NCI-H446 (cell line): ENCODE results near the gene STX4.
"Not testable (repeated sequence)": the region's sequence is repeated elsewhere in the genome, so short reads cannot be mapped to it uniquely, and the experiment has no call there.

Experiments
- DNase-seq, 2 experiments: peaks; one replicate each; lab custom pipeline; 2025; lab: John Stamatoyannopoulos, UW

STX4 gene

DNA sequence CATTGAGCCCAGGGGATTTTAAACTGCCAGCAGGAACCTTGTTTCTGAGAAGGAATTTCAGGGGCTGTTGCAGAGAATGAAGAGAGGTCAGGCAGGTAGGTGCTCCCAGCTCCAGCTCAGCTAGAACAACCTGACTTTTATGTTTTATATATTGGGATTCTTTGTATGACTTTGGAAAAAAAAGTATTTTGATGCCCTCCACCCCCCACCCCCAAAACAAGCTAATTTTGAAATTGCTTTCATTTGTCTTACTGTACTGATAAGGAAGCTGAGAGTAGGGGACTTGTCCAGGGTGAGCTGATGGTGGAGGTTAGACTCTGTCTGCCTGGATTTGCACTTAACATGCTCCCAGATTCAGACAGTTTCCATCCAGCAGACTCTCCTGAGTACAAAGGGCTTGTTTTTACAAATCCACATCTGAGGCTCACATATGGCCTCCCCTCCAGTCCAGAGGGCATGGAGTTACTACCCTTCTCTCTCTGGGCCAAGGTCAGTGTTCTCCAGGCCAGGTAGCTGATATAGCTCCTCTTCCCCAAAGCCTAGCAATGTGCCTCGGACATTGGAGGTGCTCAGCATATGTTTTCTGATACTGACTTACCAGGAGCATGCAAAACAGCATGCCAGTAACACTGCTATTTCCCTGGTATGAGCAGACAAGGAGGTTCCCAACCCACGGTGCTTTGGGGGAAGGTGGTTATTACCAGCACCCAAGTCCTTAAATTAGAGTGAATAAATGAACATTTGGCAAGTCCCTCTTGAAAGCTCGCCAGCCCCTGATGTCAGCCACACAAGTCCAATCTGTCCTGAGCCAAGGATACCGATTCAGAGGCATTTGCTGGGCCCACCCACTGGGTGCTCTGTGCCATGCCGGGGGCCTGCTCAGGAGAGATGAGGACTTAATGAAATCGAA, 34.3 kb upstream of the STX4 start:
- DNase-seq: peak; percentile 29 to 80

DNA sequence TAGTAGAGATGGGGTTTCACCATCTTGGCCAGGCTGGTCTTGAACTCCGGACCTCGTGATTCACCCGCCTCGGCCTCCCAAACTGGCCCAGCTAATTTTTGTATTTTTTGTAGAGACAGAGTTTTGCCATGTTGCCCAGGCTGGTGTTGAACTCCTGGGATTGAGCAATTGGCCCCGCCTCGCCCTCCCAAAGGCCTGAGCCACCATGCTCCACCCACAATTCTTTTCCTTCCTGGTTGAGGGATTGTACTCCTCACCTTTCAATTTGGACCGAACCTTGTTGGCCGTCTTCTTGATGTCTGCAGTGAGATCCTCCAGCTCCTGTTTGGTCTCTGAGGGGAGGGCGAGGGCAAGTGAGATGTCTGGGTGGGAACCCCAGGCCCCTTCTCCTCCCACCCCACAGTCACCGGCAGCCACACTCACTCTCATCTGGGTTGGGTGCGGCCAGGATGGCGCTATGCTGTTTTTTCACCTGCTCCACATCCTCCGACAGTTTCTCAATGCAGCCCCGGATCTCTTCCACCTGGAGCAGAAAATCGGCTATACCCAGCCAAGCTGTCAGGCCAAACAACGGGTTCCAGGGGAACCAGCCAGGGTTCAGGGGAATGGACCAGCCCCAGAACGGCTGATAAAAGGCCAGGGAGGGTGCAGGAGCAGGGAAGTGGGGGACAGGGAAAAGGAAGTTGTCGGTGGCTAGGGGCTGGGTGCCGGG, 32.5 kb upstream of the STX4 start:
- no peak for DNase-seq

DNA sequence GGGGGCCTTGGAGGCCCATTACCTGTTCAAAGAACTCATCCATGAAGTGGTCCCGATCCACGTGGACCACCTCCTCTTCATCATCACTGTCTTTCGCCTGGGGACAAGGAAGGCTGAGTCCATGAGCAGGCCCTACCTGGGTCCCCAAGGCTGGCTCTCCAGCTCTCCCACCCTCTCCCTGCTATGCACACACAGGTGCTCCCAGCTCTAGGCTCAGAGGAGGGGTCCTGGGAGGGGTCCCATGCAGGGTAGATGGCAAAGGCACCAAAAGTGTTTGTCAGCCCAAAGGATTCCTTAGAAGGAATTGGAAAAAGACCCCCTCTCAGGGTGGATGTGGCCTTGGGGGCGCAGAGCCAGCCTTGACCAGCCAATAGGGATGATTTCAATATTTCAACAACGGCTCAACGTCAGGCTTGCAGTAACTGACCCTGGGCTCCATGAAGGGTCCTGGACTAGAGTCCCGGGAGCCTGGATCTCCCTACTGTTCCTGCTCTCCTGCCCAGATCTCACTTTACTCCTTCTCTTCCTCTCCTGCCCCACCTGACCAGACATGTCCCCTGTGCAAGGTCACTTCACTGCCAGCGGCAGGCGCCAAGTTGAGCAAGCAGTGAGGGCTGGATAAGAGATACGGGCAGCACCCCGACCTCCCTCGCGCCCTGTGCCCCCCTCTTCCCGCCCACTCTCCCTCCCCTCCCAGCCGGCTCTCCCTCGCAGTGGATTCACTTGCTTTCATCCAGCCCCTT, 31.7 kb upstream of the STX4 start:
- no peak for DNase-seq

DNA sequence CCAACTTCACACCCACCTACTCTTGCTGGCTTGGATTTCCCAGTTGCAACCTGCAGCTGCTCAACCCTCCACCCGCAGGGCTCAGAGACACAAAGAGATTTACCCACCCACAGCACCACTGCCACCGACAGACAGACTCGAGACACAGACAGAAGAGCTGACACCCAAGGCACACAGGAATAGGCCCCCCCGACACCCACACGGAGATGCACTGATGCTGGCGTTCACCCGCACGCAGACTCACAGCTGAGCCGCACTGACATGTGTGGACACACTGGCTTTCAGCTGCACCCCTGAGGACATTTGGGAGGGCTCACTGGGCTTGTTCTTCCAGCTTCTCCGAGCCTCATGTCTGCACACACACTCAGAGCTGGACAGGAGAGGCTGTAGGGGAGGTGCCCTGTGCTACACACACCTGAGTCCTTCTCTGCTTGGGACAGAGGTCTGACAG, 31.1 kb upstream of the STX4 start:
- no peak for DNase-seq

DNA sequence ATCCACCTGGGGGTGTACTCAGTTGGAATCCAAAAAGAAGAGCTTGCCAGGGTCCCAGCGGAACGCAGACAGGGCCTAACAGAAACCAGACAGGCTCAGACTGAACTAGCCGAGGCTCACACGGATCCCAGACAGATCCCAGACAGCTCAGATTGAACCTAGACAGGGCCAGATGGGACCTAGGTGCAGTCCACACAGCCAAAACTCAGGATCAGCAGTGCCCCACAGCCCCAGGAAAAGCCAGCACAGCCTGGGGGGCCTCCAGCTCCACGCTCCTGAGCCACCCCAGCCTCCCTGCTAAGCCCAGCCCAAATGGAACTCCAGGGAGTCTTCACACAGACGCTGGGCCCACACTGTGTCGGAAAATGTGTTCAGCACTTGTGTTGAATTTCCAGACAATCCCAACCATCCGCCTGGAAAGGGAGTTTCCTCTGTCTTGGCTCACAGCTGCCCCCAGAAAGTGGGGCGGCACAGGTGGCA, 30.5 kb upstream of the STX4 start:
- DNase-seq: no peak

DNA sequence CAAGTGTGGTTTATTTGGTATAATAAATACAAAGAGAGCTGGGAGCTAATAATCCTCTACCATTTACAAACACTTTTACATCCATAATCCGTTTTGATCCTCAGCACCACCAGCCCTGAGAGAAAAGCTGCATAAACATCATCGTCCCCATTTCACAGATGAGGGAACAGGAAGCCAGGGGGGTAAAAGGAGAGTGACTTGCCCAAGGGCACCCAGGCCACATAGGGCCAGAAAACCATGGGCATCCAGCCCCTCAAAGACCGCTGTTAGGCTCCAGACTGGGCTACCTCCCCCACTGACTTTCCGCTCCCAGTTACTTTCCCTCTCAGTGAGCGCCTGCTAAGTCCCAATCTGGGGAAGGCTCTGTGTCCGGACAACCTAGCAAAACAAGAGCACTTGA, 29.6 kb upstream of the STX4 start:
- no peak for DNase-seq

DNA sequence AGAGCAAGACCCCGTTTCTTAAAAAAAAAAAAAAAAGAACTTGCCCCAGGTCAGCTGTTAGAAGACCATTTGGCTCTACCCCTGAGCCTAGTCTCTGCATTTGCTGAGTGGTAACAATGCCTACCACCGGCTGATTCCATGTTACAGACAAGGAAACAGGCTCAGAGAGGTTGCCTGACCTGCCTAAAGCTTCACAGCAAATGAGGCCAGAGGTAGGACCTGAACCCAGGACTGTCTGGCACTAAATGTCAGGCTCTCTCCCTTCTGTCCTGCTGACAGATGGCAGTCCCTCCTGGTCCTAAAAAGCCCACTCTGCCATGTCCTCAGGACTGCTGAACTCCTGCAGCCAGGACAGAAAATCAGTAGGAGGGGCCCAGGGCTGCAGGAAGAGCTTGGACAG, 28.7 kb upstream of the STX4 start:
- DNase-seq: no peak

DNA sequence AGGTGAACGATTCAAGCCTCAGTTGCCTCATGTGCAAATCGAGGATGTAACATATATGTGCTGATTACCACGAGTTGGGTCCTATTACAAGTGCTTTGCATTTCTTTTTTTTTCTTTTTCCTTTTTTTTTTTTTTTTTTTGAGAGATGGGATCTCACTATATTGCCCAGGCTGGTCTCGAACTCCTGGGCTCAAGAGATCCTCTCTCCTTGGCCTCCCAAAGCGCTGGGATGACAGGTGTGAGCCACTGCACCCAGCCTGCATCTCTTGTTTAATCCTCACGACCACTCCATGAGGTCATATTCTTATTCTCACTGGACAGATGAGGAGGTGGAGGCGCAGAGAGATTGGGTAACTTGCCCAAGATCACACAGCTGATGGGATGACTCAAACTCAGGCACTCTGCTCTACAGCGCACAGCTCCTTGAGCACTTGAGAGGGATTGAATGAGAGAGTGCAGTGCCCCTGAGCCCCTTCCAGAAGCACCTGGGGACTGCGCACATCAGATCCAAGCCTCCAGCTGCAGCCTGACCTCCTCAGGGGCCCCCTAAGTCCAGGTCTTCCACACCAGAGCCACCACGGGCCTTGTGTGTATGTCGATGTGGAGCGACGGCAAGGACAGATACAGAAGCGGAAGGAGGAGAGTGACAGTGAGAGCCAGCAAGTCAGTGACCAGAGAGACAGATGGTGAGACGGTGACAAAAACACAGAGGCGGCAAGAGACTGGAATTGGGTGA, 27.8 kb upstream of the STX4 start:
- DNase-seq: no peak

DNA sequence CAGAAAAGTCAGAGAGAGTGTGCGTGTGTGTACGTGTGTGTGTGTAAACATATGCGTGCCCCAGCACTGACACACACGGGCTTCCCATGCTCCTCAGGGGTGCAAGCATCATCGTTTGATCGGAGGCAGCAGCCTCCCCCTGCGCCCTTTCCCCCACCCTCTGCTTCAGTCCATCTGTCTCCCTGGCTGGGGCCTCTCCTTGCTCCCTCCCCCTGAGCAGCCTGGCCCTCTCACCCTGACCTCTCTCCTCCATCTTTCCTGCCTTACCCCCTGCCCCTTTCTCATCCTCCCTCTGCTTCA, 27.3 kb upstream of the STX4 start:
- no peak for DNase-seq

DNA sequence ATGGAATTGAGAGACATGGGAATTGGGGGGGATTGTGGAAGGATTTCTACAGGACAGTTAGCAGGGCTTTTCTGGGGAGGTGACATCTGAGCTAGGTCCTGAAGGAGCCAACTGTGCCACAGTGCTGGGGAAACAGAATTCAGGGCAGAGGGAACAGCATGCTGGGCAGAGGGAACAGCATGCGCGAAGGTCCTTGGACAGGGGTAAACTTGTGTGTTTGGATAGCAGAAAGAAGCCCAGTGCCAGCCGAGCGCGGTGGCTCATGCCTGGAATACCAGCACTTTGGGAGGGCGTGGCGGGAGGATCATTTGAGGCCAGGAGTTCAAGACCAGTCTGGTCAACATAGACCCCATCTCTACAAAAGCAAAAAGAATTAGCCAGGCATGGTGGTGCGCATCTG, 26.8 kb upstream of the STX4 start:
- no peak for DNase-seq

DNA sequence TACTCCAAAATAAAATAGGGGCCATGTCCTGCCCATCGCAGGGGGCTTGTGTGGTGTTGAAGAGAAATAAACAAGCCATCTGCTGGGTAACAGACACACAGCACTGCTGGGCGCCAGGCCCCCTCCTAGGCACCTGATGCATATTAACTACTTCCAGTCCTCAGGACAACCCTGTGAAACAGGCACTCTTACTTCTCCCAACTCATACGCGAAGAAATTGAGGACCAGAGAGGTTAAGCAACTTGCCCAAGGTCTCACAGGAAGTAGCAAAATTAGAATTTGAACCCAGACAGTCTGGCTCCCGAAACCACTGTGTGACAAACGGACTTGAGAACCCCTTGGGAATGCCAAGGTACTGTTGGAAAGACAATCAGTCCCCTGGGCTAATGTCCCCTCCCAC, 25.7 kb upstream of the STX4 start:
- no peak for DNase-seq

DNA sequence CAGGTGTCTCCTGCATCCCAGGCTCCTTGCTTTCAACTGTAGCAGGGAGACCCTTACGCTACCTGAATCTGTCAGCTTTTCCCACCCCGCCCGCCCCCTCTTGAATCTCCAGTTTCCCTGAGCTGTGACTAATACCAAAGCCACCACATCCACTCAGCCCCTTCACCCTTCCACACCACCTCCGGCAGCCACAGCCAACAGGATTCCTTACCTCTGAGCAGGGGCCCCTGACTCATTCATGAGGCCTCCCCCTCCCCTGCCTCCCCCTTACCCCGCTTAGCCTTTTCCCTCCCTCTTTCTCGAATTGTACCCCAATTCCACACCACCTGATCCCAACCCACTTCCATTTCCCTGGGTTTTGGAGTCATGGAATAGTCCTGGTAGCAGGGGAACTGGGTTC, 25.2 kb upstream of the STX4 start:
- no peak for DNase-seq

DNA sequence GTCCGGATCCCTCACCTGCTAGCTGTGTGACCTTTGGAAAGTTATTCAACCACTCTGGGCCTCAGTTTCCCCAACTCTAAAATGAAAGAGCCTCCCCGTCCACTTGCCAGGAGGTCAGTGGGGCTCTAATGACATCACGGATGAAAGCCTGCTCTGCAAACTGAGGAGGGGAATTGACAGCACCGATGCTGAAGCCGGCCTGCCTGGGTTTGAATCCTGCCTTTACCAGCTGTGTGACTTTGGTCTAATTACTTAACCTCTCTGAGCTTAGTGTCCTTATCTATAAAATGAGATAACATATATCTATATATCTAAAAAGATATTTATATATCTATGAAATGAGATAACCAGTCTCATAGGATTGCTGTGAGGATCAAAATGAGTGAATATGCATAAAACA, 24.8 kb upstream of the STX4 start:
- DNase-seq: no peak

DNA sequence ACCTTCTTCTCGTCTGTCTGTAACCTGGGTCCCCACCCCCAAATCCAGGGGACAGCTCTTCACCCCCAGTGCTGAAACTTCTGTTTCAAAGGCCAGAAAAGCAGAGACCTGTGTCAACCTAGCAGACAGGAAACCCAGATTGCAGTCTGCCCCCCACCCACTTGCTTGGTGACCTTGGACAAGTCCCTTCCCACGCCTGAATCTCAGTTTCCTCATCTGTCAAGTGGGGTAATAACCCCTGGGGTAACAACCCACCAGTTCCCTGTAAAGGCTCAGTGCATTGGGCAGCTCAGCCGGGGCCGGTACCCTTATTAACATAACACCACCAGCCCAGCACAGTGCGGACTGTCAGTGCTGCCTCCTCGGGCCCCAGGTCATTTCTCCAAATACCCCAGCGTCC, 24.2 kb upstream of the STX4 start:
- no peak for DNase-seq

DNA sequence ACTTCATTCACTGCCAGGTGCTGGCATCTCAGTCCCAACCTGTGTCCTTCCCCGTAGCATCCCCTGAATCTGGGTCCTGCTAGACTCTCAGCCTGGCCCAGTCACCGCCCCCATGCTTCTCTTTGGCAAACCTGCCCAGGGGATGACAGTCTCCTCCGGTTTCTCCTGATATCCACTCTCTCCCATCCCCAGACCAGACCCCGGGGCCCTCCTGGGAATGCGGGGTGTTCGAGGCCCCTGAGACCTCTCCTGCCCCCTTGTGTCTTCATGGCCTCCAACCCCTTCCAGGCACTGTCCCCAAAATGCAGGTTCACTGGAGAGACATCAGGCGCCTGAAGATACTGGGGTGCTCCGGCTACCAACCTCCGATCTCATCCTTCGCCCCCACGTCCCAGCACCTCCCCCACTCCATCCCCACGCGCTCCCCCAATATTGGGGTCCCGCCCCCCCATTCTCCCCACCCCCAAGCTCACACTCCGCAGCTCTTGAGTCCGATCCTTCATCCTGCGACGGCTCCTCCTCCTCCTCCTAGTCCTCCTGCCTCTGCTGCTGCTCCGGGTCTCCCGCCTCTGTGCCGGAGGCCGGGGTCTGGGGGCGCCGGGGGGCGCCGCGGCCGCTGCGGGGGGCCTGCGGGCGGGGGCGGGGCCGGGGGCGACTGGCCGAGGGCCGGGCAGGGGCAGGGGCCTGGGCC, 23.3 kb upstream of the STX4 start:
- no peak for DNase-seq

DNA sequence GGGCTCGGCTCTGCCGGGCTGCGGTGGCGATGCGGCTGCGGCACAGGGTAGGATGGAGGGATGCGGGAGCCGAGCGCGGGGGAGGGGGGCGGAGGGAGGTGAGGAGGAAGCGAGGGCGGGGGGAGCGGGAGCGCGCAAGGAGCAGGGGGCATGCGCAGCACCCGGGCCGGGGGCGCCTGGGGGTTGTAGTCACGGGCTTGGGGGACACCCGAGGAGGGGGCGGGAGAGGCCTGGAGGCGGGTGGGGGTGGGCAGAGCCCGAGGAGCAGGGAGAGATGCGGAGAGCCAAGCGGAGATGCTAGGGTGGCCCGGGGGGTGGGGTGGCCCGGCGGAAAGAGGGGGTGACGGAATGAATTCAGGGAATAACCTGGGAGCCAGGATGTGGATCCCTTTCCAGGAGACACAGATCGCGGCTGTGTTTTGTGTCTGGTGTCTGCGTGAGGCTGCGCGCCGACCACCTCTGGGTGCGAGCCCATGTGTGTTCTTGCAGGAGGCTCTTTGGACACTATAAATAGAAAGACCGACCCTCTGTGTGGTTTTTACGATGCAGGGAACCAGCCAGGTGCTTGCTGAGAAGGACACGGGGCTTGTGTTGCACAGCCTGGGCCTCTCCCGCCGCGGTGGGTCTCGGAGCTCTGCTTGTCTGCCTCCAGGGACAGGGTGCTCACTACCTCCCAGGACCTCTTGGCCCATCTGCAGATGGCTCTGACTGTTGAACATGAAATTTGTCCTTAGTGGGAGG, 22.6 kb upstream of the STX4 start, which contains the start of gene STX1B:
Gene STX1B (minus strand): TSS at position 54 of the 741 bp plus-strand sequence. CDS start 242 bp downstream, outside the sequence.
- peak in 1 of 2 experiments; percentile 50 for DNase-seq

DNA sequence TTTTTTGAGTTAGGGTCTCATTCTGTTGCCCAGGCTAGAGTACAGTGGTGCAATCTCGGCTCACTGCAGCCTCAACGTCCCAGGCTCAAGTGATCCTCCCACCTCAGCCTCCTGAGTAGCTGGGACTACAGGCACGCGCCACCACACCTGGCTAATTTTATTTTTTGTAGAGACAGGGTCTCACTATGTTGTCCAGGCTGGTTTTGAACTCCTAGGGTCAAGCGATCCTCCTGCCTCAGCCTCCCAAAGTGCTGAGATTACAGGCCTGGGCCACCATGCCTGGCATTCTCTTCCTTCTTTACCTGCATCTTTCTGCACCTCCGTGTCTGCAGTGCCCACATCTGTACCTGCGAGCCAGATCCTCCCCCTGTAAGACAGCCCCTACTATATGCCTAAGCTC, 21.5 kb upstream of the STX4 start:
- DNase-seq: not testable (repeated sequence)

DNA sequence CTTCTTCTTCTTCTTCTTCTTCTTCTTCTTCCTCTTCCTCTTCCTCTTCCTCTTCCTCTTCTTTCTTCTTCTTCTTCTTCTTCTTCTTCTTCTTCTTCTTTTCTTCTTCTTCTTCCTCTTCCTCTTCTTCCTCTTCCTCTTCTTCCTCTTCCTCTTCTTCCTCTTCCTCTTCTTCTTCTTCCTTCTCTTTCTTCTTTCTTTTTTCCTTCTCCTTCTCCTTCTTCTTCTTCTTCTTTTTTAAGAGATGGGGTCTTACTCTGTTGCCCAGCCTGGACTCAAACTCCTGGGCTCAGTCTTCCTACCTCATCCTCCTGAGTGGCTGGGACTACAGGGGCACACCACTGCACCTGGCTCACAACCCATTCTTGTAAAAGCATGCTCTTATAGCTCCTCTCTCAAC, 20.1 kb upstream of the STX4 start:
- DNase-seq: not testable (repeated sequence)

DNA sequence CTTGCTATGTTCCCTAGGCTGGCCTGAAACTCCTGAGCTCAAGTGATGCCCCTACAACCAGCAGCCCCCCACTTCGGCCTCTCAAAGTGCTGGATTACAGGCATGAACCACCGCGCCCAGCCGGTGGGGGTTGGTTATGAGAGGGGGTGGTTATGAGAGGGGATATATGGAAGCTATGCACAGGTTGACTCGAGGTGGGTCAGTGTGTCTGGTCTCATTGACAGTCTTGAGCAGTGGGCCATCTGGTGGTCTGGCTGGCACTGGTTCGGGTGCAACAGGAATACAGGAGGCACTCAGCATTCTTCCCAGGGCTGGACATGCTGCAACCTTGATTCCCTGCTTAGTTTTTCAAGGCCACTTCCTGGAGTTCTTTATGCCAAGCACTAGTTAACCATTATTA, 17.3 kb upstream of the STX4 start:
- DNase-seq: no peak

DNA sequence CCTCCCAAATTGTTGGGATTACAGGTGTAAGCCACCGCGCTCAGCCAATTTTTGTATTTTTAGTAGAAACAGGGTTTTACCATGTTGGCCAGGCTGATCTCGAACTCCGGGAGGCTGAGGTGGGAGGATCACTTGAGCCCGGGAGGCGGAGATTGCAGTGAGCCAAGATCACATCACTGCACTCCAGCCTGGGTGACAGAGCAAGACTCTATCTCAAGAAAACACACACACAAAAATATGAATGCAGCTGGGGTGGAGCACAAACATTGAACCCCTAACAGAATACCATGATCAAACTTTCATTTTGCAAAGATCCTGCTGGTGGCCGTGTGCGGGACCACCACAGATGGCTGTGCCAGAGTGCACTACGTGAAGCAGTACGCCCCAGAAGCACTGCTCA, 15.6 kb upstream of the STX4 start:
- DNase-seq: not testable (repeated sequence)

DNA sequence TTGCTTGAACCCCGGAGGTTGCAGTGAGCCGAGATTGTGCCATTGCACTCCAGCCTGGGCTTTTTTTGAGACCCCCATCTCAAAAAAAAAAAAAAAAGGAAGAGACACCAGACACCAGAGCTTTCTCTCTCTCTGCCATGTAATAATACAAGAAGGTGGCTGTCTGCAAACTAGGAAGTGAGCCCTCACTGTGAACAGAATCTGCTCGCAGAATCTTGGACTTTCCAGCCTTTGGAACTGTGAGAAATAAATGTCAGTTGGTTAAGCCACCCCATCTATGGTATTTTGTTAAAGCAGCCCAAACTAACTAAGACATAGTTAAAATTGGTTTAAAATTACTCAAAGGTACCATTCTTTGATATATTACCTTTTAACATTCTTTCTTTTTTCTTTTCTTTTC, 12.8 kb upstream of the STX4 start:
- DNase-seq: no peak
